Neural cell (in vitro differentiated cells): Measurements from ENCODE around the gene HIVEP3. TPM values are rescaled to one million over a fixed set of nuclear protein-coding genes. Genes with fewer than 3 reads are reported as not detected.

Experiments used
- H2AFZ ChIP-seq: fragments of 200-600, 300-800 bp; sonication (generic), shearing (Covaris generic); 2 replicates; pipeline ENCODE4 v1.6.0; 2014; ENCODE audit warnings: low read depth, mild to moderate bottlenecking, antibody characterized with exemption, low read length, moderate library complexity
- H3F3A ChIP-seq: fragments of 200-600 bp; shearing (Covaris generic); 2 replicates; pipeline ENCODE4 v1.6.1; 2016; ENCODE audit warnings: mild to moderate bottlenecking, moderate library complexity, mixed read lengths, antibody characterized with exemption, low read length; ENCODE audit not compliant: insufficient read depth, poor library complexity, severe bottlenecking
- H3K27ac ChIP-seq: fragments of 200-600, 300-800 bp; sonication (generic), shearing (Covaris generic); 2 replicates; pipeline ENCODE4 v1.5.1; 2014; ENCODE audit warnings: mild to moderate bottlenecking, low read length, moderate library complexity
- H3K27me3 ChIP-seq: fragments of 300-800, 200-600 bp; sonication (generic), shearing (Covaris generic); 2 replicates; pipeline ENCODE4 v1.6.0; 2014; ENCODE audit warnings: mild to moderate bottlenecking, low read depth, low read length, moderate library complexity; ENCODE audit not compliant: insufficient read depth
- H3K36me3 ChIP-seq: fragments of 300-800, 200-600 bp; sonication (generic), shearing (Covaris generic); 2 replicates; pipeline ENCODE4 v1.5.1; 2014; ENCODE audit warnings: mild to moderate bottlenecking, antibody characterized with exemption, low read length, moderate library complexity; ENCODE audit not compliant: insufficient read depth
- H3K4me2 ChIP-seq: fragments of 300-800, 200-600 bp; sonication (generic), shearing (Covaris generic); 2 replicates; pipeline ENCODE4 v1.6.0; 2014; ENCODE audit warnings: mild to moderate bottlenecking, low read length
- H3K4me3 ChIP-seq: fragments of 300-800, 200-600 bp; sonication (generic), shearing (Covaris generic); 2 replicates; pipeline ENCODE4 v1.5.1; 2014; ENCODE audit warnings: mild to moderate bottlenecking, low read length, moderate library complexity
- H3K79me2 ChIP-seq: fragments of 200-600 bp; shearing (Covaris generic); replicated peaks from 2 replicates; pipeline ENCODE4 v1.6.0; 2014; ENCODE audit warnings: mild to moderate bottlenecking, low read length, moderate library complexity; ENCODE audit not compliant: insufficient read depth
- H3K9ac ChIP-seq: fragments of 300-800, 200-600 bp; sonication (generic), shearing (Covaris generic); 2 replicates; pipeline ENCODE4 v1.6.1; 2016; ENCODE audit warnings: mild to moderate bottlenecking, low read length, mixed read lengths
- H3K9me2 ChIP-seq: fragments of 200-600 bp; shearing (Covaris generic); 2 replicates; pipeline ENCODE4 v1.6.1; 2016; ENCODE audit warnings: mild to moderate bottlenecking, low read length, mixed read lengths; ENCODE audit not compliant: insufficient read depth
- H3K9me3 ChIP-seq: fragments of 200-600, 300-800 bp; sonication (generic), shearing (Covaris generic); 2 replicates; pipeline ENCODE4 v1.6.1; 2016; ENCODE audit warnings: mild to moderate bottlenecking, mixed run types, low read length, moderate library complexity, mixed read lengths
- H4K20me1 ChIP-seq: fragments of 200-600 bp; shearing (Covaris generic); 2 replicates; pipeline ENCODE4 v1.6.1; 2016; ENCODE audit warnings: mild to moderate bottlenecking, mixed run types; ENCODE audit not compliant: insufficient read depth
- CTCF ChIP-seq: fragments of 450-650 bp; IDR thresholded peaks from 2 replicates; pipeline ENCODE4 v1.5.1; 2014; ENCODE audit warnings: antibody characterized with exemption, mild to moderate bottlenecking, moderate library complexity; ENCODE audit not compliant: poor library complexity, severe bottlenecking
- EP300 ChIP-seq: fragments of 450-650 bp; conservative IDR thresholded peaks from 2 replicates; pipeline ENCODE4 v1.6.1; 2014; ENCODE audit warnings: antibody characterized with exemption, mild to moderate bottlenecking, moderate library complexity; ENCODE audit not compliant: poor library complexity, severe bottlenecking
- EZH2 ChIP-seq: fragments of 200-600, 300-800 bp; shearing (Covaris generic), sonication (generic); IDR thresholded peaks from 2 replicates; pipeline ENCODE4 v1.6.1; 2014; ENCODE audit warnings: antibody characterized with exemption, low read length, borderline replicate concordance, mild to moderate bottlenecking; ENCODE audit not compliant: insufficient read depth, poor library complexity, severe bottlenecking
- MXI1 ChIP-seq: fragments of 450-650 bp; conservative IDR thresholded peaks from 2 replicates; pipeline ENCODE4 v1.6.1; 2014; ENCODE audit warnings: antibody characterized with exemption, mild to moderate bottlenecking; ENCODE audit not compliant: poor library complexity, severe bottlenecking
- POLR2AphosphoS5 ChIP-seq: IDR thresholded peaks from 2 replicates; pipeline ENCODE4 v1.6.1; 2012
- RAD21 ChIP-seq: fragments of 450-650 bp; conservative IDR thresholded peaks from 2 replicates; pipeline ENCODE4 v1.6.1; 2014; ENCODE audit warnings: antibody characterized with exemption, mild to moderate bottlenecking, moderate library complexity
- REST ChIP-seq: IDR thresholded peaks from 2 replicates; pipeline ENCODE4 v1.6.1; 2012; ENCODE audit warnings: borderline replicate concordance
- SMC3 ChIP-seq: fragments of 450-650 bp; conservative IDR thresholded peaks from 2 replicates; pipeline ENCODE4 v1.6.1; 2014; ENCODE audit warnings: antibody characterized with exemption, mild to moderate bottlenecking, moderate library complexity; ENCODE audit not compliant: poor library complexity
- TAF1 ChIP-seq: IDR thresholded peaks from 2 replicates; pipeline ENCODE4 v1.6.1; 2012; ENCODE audit warnings: low read depth
- polyA plus RNA-seq: library from polyadenylated mRNA; depleted of rRNA; stranded (reverse); fragments of >200 nt; gene quantifications from 2 replicates; pipeline ENCODE4 v1.2.3, GENCODE V29; 2014

HIVEP3 gene
- polyA plus RNA-seq, 1 donor from 2014 or later = 2.6 TPM

GRCh38 chr1:41709873-41710272, 208.8 kb downstream of the HIVEP3 start:
- H2AFZ ChIP-seq = no peak overlapping the region
- H3K36me3 ChIP-seq = no peaks in the 10 kb centered on the region
- no peaks in the 10 kb centered on the region for H3K79me2 ChIP-seq
- no peak overlapping the region for H3K4me2 ChIP-seq
- H3K27me3 ChIP-seq = no peaks in the 10 kb centered on the region
- H3K9me2 ChIP-seq = no peaks in the 10 kb centered on the region
- H3K27ac ChIP-seq = no peak overlapping the region
- H3K9me3 ChIP-seq = no peaks in the 10 kb centered on the region
- no peak overlapping the region for H3K4me3 ChIP-seq
- TF ChIP-seq RAD21 (no peak), EZH2 (no peak), EP300 (no peak), MXI1 (no peak), CTCF (no peak), SMC3 (no peak), REST (no peak), POLR2AphosphoS5 (no peak), TAF1 (no peak)
- H4K20me1 ChIP-seq = no peaks in the 10 kb centered on the region
- H3F3A ChIP-seq = no peaks in the 10 kb centered on the region
- no peak overlapping the region for H3K9ac ChIP-seq

- Histone ChIP-seq H3K79me2 (no peaks in the 10 kb centered on the region), H3K4me2 (no peak overlapping the region), H3K4me3 (no peak overlapping the region), H3K36me3 (no peaks in the 10 kb centered on the region), H4K20me1 (no peaks in the 10 kb centered on the region), H3K9me2 (no peaks in the 10 kb centered on the region), H3K27ac (no peak overlapping the region), H3K27me3 (no peaks in the 10 kb centered on the region), H2AFZ (no peak overlapping the region), H3K9me3 (no peaks in the 10 kb centered on the region), H3F3A (no peaks in the 10 kb centered on the region), H3K9ac (no peak overlapping the region)
- no peak for TF ChIP-seq EP300
- TF ChIP-seq MXI1 = no peak
Measured at GRCh38 chr1:41709331-41709730, 209.4 kb downstream of the HIVEP3 start.

GRCh38 chr1:41708332-41708731, 210.4 kb downstream of the HIVEP3 start:
- H3K4me3 ChIP-seq = no peak overlapping the region
- no peak overlapping the region for H3K27ac ChIP-seq
- no peak overlapping the region for H2AFZ ChIP-seq
- no peaks in the 10 kb centered on the region for H3K9me2 ChIP-seq
- no peaks in the 10 kb centered on the region for H3K9me3 ChIP-seq
- H3K9ac ChIP-seq = no peak overlapping the region
- no peaks in the 10 kb centered on the region for H3K79me2 ChIP-seq
- H4K20me1 ChIP-seq = no peaks in the 10 kb centered on the region
- H3K4me2 ChIP-seq = no peak overlapping the region
- TF ChIP-seq EP300 (no peak), SMC3 (no peak), MXI1 (no peak), TAF1 (no peak), RAD21 (no peak), REST (no peak), CTCF (no peak), POLR2AphosphoS5 (no peak), EZH2 (no peak)
- H3F3A ChIP-seq = no peaks in the 10 kb centered on the region
- no peaks in the 10 kb centered on the region for H3K27me3 ChIP-seq
- no peaks in the 10 kb centered on the region for H3K36me3 ChIP-seq
